Progenitor cell of endocrine pancreas (in vitro differentiated cells): ENCODE measurements around the gene CTSD. TPM values are rescaled to one million over a fixed set of nuclear protein-coding genes. Genes with fewer than 3 reads are reported as not detected.

Source experiments
- DNase-seq: peaks from one replicate; pipeline ENCODE4 v3.0.0; 2021; ENCODE audit warnings: low spot score; ENCODE audit not compliant: unreplicated experiment
- H3K27ac Mint-ChIP-seq: 2 replicates; pipeline ENCODE4 v1.8.0; 2021; ENCODE audit warnings: mild to moderate bottlenecking, moderate library complexity, mixed read lengths
- H3K27me3 Mint-ChIP-seq: 2 replicates; pipeline ENCODE4 v1.8.0; 2021; ENCODE audit warnings: mixed read lengths
- H3K36me3 Mint-ChIP-seq: 2 replicates; pipeline ENCODE4 v1.8.0; 2022; ENCODE audit warnings: mixed read lengths; ENCODE audit not compliant: insufficient read depth
- H3K4me1 Mint-ChIP-seq: 2 replicates; pipeline ENCODE4 v1.8.0; 2021; ENCODE audit warnings: low read depth, mixed read lengths
- H3K4me3 Mint-ChIP-seq: 2 replicates; pipeline ENCODE4 v1.8.0; 2021; ENCODE audit warnings: low read depth, mild to moderate bottlenecking, moderate library complexity, mixed read lengths
- H3K9me3 Mint-ChIP-seq: 2 replicates; pipeline ENCODE4 v1.8.0; 2021; ENCODE audit warnings: low read depth, mixed read lengths
- total RNA-seq: library from RNA; stranded (reverse); gene quantifications from 2 replicates; pipeline ENCODE4 v1.2.1, GENCODE V29; 2021
- TF ChIP-seq, protein P1 (sequence below): fragments of 200-600 bp; sonication (generic); IDR thresholded peaks from one replicate; pipeline ENCODE4 v1.5.0; 2021; ENCODE audit warnings: antibody characterized with exemption, mild to moderate bottlenecking; ENCODE audit not compliant: unreplicated experiment

The CTSD gene
- total RNA-seq, 1 donor from 2014 or later, result 158 TPM

DNA sequence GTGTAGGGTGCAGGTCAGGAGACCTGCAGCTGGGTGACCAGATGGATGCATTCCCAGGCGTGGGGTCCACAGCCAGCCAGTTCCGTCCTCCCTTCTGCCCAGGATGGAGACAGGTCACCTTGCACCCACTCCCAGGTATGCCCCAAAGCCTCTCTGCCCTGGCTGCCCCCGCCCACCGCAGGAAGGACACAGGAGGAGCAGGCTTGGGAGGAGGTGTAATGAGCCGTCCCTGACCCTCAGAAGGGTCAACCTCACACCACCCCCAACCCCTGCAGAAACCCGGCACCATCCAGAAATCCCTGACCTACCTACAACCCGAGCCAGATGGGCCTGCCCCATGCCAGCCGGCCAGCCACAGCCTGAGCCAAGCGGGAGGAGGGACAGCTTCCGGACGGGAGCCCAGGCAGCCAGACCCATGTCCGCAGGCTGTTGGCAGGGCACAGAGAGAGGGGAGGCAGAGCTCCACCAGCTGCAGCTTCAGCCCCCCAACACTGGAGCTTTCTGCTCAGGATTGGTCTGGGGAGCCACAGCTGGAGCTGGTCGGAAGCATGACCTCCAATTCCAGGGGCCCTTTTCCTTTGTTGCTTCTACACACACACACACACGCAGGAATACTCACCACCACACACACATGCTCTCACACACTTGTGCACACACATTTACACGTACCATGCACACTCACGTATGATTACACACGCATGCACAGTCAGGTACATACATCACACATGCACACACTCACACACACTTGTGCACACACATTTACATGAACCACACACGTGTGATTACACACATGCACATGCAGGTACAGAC lies 18.6 kb downstream of the CTSD start:
- H3K27me3 Mint-ChIP-seq, result peaks cover 29% of the 10 kb centered on the region
- H3K27ac Mint-ChIP-seq, result no peak overlapping the region
- no peak overlapping the region for H3K4me3 Mint-ChIP-seq
- H3K4me1 Mint-ChIP-seq, result peaks cover 7% of the 10 kb centered on the region
- no peaks in the 10 kb centered on the region for H3K36me3 Mint-ChIP-seq
- H3K9me3 Mint-ChIP-seq, result peaks cover 4% of the 10 kb centered on the region
- TF ChIP-seq, protein P1, sequence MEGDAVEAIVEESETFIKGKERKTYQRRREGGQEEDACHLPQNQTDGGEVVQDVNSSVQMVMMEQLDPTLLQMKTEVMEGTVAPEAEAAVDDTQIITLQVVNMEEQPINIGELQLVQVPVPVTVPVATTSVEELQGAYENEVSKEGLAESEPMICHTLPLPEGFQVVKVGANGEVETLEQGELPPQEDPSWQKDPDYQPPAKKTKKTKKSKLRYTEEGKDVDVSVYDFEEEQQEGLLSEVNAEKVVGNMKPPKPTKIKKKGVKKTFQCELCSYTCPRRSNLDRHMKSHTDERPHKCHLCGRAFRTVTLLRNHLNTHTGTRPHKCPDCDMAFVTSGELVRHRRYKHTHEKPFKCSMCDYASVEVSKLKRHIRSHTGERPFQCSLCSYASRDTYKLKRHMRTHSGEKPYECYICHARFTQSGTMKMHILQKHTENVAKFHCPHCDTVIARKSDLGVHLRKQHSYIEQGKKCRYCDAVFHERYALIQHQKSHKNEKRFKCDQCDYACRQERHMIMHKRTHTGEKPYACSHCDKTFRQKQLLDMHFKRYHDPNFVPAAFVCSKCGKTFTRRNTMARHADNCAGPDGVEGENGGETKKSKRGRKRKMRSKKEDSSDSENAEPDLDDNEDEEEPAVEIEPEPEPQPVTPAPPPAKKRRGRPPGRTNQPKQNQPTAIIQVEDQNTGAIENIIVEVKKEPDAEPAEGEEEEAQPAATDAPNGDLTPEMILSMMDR, result no peak
- DNase-seq, result no peak

DNA sequence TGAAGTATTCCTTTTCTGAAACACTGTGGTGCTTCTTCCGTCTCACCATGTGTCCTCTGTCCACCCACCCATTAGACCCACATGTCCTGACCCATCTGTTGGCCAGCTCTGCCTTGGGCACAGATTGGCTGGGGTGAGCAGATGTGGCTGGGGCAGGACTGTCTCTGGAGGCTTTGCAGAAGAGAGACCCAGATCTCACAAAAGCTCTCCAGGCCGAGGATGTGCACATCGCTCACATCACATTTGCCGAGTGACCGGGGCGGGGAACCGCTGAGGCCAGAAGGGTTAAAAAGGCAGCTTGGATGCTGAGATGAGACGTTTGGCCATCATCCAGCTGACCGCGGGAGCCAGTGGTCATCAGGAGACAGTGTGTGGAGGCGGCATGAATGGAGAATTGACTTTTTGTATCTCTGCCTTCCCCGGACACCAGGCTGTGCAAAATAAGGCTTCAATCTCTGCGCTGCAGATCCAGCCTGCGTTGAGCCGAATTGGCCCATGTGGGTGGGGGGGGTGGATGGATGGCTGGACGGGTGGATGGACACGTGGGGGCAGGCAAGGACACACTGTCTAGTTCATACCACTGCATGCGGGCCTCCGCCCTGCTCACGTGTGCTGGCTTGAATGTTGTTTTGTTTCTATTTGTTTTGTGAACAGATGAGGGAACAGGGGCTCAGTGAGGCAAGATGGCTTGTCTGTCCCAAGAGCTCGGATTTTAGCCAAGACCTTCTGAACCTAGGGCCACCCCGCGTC lies 19.4 kb downstream of the CTSD start:
- Mint-ChIP-seq H3K4me1 (no peaks in the 10 kb centered on the region), H3K9me3 (peaks cover 4% of the 10 kb centered on the region), H3K27ac (no peak overlapping the region), H3K4me3 (no peak overlapping the region), H3K27me3 (peaks cover 27% of the 10 kb centered on the region), H3K36me3 (no peaks in the 10 kb centered on the region)
- TF ChIP-seq, protein P1, result no peak
- no peak for DNase-seq

DNA sequence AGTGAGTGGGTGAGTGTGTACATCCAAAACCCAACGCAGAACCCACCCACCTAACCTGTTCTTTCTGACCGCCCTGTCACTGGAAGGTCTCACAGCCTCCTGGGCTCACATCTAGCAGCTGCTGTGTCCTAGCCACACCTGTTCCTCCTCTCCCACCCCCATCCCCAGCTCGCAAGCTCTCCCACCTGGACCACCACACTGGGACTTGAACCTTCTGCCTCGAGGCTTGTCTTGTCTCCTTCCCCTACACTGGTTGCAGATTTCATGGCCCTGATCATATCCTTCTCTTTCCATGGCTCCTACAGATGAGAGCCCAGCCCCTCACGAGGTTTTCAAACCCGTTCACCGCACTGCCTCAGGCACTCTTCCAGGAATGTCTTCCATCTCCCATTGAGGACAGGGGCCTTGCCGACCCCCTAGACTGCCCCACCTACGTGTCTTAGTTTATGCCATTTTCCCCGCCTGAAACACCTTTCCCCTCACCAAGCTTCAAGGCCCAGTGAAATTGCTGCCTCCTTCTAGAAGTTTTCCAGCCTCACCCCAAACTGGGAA lies 20.1 kb downstream of the CTSD start:
- H3K4me1 Mint-ChIP-seq, result no peaks in the 10 kb centered on the region
- H3K4me3 Mint-ChIP-seq, result no peak overlapping the region
- no peak for DNase-seq
- H3K27ac Mint-ChIP-seq, result no peak overlapping the region
- no peaks in the 10 kb centered on the region for H3K36me3 Mint-ChIP-seq
- TF ChIP-seq, protein P1, result no peak
- peaks cover 31% of the 10 kb centered on the region for H3K27me3 Mint-ChIP-seq
- peaks cover 4% of the 10 kb centered on the region for H3K9me3 Mint-ChIP-seq

DNA sequence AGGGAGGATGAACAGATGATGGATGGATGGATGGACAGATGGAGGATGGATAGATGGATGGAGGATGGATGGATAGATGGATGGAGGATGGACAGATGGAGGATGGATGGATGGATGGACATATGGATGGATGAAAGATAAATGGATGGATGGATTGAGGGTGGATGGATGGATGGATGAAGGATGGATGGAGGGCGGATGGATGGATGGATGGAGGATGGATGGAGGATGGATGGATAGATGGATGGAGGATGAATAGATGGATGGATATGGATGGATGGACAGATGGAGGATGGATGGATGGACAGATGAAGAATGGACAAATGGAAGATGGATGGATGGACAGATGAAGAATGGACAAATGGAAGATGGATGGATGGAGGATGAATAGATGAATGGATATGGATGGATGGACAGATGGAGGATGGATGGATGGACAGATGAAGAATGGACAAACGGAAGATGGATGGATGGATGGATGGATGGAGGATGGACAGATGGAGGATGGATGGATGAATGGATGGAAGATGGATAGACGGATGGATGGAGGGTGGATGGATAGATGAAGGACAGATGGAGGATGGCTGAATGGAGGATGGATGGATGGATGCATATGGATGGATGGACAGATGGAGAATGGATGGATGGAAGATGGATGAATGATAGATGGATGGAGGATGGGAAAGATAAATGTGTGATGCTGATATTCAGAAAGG lies 20.7 kb downstream of the CTSD start:
- no peak overlapping the region for H3K27ac Mint-ChIP-seq
- peaks cover 31% of the 10 kb centered on the region for H3K27me3 Mint-ChIP-seq
- H3K4me1 Mint-ChIP-seq, result no peaks in the 10 kb centered on the region
- TF ChIP-seq, protein P1, result no peak
- H3K4me3 Mint-ChIP-seq, result no peak overlapping the region
- no peak for DNase-seq
- peaks cover 5% of the 10 kb centered on the region for H3K9me3 Mint-ChIP-seq
- no peaks in the 10 kb centered on the region for H3K36me3 Mint-ChIP-seq

DNA sequence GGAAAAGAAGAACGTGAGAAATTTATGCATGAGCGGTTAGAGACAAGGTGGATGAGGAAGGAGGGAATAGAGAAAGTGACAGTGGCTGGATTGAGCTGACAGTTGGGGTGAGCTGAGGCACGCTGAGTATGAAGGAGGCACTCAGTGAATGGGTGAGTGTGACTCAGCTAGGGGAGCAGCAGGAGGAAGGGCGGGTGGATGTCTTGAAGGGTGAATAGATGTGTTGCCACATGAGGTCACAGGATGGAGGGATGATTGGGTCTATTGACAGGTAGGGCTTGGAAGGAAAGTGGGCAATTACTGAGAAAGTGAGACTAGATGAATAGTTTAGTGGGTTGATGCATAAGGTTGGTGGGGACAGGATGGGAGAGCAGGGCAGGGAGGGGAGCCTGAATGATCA lies 21.4 kb downstream of the CTSD start:
- Mint-ChIP-seq H3K4me3 (no peak overlapping the region), H3K36me3 (no peaks in the 10 kb centered on the region), H3K9me3 (peaks cover 10% of the 10 kb centered on the region), H3K27ac (no peak overlapping the region), H3K4me1 (no peaks in the 10 kb centered on the region), H3K27me3 (peaks cover 33% of the 10 kb centered on the region)
- no peak for DNase-seq
- TF ChIP-seq, protein P1, result no peak
